Measurements from ENCODE around the gene IDH2. TPM values are rescaled to one million over a fixed set of nuclear protein-coding genes. Genes with fewer than 3 reads are reported as not detected.
A peak's percentile ranks its signal among the peaks of the same experiment; 100 is the strongest.

Gene IDH2
- total RNA-seq, 1 experiment from 2014 or later, result 48.1 TPM

DNA sequence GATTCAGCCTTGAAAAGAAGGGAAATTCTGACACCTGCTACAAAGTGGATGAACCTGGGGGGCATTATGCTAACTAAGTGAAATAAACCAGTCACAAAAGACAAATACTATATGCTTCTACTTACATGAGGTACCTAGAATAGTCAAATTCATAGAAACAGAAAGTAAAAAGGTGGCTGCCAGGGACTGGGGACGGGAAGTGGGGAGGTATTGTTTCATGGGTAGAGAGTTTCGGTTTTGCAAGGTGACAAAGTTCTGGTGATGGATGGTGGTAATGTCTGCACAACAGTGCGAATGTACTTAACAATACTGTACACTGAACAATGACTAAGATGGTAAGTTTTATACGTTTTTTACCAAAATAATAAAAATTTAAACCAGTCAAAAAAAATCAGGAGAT is 4.8 kb downstream of the IDH2 start (continued):
- TF ChIP-seq CEBPB (IDR thresholded peaks at IDR 0.05; ENCODE audit: low read depth), result no peak
- no peak for TF ChIP-seq ZNF274 (IDR thresholded peaks at IDR 0.05; ENCODE audit: low read depth, low read length)
- no peak for TF ChIP-seq ZFX (IDR thresholded peaks at IDR 0.05)

DNA sequence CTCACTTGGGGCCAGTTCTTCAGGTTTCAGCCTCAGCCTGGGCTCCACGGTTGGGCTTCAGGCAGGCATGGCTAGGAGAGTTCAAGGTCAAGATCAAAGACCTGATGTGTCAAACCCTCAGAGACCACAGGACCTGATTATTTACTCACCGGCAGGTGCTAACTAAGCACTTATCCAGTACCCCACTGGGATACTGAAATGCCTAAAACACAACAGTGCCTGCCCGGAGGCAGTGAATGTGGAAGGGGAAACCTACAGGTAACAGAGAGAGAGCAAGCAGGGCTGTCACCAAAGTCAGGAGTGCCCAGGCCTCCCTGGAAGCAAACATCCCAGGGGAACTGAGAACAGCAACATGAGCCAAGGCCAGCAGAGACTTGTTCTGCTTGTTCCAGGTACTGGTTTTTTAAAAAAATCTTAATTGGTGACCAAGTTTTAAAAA is 6.7 kb downstream of the IDH2 start:
- TF ChIP-seq SIN3A (IDR thresholded peaks at IDR 0.05; ENCODE audit: low read depth) (no peak), TCF7L2 (IDR thresholded peaks at IDR 0.05; ENCODE audit: borderline replicate concordance, extremely low read depth, insufficient read depth, insufficient read length) (peak; percentile 79)
- Histone ChIP-seq H3K79me2 (ENCODE audit: insufficient read depth, low read length) (no peaks in the 10 kb centered on the region), H3K27ac (ENCODE audit: low read depth, low read length) (no peak overlapping the region), H3K4me2 (ENCODE audit: low read length) (no peak overlapping the region; the same call in 1 of the 2 replicates), H2AFZ (ENCODE audit: low read depth, low read length, poor library complexity, severe bottlenecking) (no peak overlapping the region), H3K9me3 (ENCODE audit: control insufficient read depth in 1 of 2, insufficient read depth in 1 of 2, low read depth in 1 of 2, low read length in 2 of 2) (no peaks in the 10 kb centered on the region), H4K20me1 (ENCODE audit: insufficient read depth) (no peaks in the 10 kb centered on the region), H3K27me3 (ENCODE audit: insufficient read depth, low read length) (no peaks in the 10 kb centered on the region), H3K9ac (ENCODE audit: low read length) (no peak overlapping the region), H3K4me3 (replicated peaks in 1 of 2; ENCODE audit: low read depth in 1 of 2, low read length in 2 of 2) (no peak overlapping the region), H3K4me1 (ENCODE audit: control insufficient read depth in 1 of 2, insufficient read depth in 2 of 2, low read length in 2 of 2) (peaks cover 14 to 24% of the 10 kb centered on the region in 2 experiments), H3K9me2 (ENCODE audit: insufficient read depth) (no peaks in the 10 kb centered on the region), H3K36me3 (ENCODE audit: control insufficient read depth in 1 of 2, insufficient read depth in 2 of 2, low read length in 2 of 2) (no peaks in the 10 kb centered on the region)
- ChIA-PET CTCF (interaction anchor here (0.9 to 1.1 kb wide), 2 partner anchors 9 kb away, joined by 3 to 4 read pairs; no protein-coding TSS in a partner anchor), POLR2A (no interaction called here), RAD21 (ENCODE audit: low non-redundant PET in 1 of 2, low total read pairs in 2 of 2, uncharacterized antibody in 2 of 2, unreplicated experiment in 2 of 2) (no interaction called here)
- no TSS peak for BruUV-seq (replicated peaks)
- intact Hi-C loops (cut with micrococcal nuclease), result no loop called here
- ATAC-seq, result peak; percentile 31; the same call in 1 of the 2 replicates
- DNase-seq (ENCODE audit: low read depth, low spot score), result no peak

DNA sequence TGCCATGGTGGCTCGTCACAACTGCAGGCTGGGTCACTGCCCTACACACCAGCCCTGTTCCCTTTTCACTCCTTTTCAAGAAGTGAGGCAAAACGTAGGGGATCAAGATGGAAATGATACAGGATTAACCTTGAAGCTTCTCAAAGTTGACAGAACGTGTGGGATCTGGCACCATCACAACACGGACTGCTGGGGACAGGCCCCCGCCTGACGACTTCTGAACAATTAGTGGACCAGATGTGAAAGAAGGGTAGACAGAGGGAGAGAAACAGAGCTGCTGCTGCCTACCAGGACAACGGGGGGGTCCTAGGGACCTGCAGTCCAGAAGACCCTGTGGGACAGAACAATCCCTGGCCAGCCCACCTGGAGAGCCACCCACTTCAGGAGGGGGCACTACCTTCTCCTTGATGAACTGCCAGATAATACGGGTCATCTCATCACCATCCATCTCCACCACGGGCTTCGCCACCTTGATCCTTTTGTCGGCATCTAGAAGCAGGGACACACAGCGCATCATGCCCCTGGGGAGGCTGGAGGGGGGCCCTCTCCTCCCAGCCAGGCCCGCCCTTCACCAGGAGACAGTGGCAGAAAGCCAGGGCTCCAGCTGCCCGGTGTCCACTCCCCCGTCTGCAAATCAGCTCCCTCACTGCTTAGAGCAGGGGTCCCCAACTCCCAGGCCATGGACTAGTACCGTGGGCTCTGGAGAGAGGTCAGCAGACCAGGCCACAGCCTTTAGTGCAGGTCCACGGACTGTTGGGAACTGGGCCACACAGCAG is 10.9 kb downstream of the IDH2 start:
- intact Hi-C loops (cut with micrococcal nuclease), result no loop called here
- Histone ChIP-seq H3K9me3 (ENCODE audit: control insufficient read depth in 1 of 2, insufficient read depth in 1 of 2, low read depth in 1 of 2, low read length in 2 of 2) (no peaks in the 10 kb centered on the region), H3K4me3 (replicated peaks in 1 of 2; ENCODE audit: low read depth in 1 of 2, low read length in 2 of 2) (no peak overlapping the region), H2AFZ (ENCODE audit: low read depth, low read length, poor library complexity, severe bottlenecking) (no peak overlapping the region), H3K27me3 (ENCODE audit: insufficient read depth, low read length) (no peaks in the 10 kb centered on the region), H3K4me2 (ENCODE audit: low read length) (no peak overlapping the region), H3K79me2 (ENCODE audit: insufficient read depth, low read length) (no peaks in the 10 kb centered on the region), H3K36me3 (ENCODE audit: control insufficient read depth in 1 of 2, insufficient read depth in 2 of 2, low read length in 2 of 2) (peaks cover 0 to 6% of the 10 kb centered on the region in 2 experiments; a peak in 1 of 4 replicates), H3K27ac (ENCODE audit: low read depth, low read length) (no peak overlapping the region), H4K20me1 (ENCODE audit: insufficient read depth) (no peaks in the 10 kb centered on the region), H3K9ac (ENCODE audit: low read length) (no peak overlapping the region), H3K9me2 (ENCODE audit: insufficient read depth) (no peaks in the 10 kb centered on the region), H3K4me1 (ENCODE audit: control insufficient read depth in 1 of 2, insufficient read depth in 2 of 2, low read length in 2 of 2) (peaks cover 8 to 26% of the 10 kb centered on the region in 2 experiments; a peak in 3 of 4 replicates)
- BruUV-seq (replicated peaks), result no TSS peak
- ChIA-PET CTCF (no interaction called here), POLR2A (no interaction called here), RAD21 (ENCODE audit: low non-redundant PET in 1 of 2, low total read pairs in 2 of 2, uncharacterized antibody in 2 of 2, unreplicated experiment in 2 of 2) (no interaction called here)
- DNase-seq (ENCODE audit: low read depth, low spot score) (no peak), ATAC-seq (no peak)
- TF ChIP-seq POLR2A (IDR thresholded peaks at IDR 0.05; ENCODE audit: borderline replicate concordance, extremely low read depth, insufficient read depth, insufficient read length), result no peak
- TF ChIP-seq FOSL1 (IDR thresholded peaks at IDR 0.05; ENCODE audit: low read depth), result no peak
- TF ChIP-seq ATF3 (IDR thresholded peaks at IDR 0.05), result no peak
- no peak for TF ChIP-seq EGR1 (IDR thresholded peaks at IDR 0.05; ENCODE audit: low read depth)
- no peak for TF ChIP-seq ZFX (IDR thresholded peaks at IDR 0.05)
